ENCODE data around the gene COX4I2.

COX4I2 gene

DNA sequence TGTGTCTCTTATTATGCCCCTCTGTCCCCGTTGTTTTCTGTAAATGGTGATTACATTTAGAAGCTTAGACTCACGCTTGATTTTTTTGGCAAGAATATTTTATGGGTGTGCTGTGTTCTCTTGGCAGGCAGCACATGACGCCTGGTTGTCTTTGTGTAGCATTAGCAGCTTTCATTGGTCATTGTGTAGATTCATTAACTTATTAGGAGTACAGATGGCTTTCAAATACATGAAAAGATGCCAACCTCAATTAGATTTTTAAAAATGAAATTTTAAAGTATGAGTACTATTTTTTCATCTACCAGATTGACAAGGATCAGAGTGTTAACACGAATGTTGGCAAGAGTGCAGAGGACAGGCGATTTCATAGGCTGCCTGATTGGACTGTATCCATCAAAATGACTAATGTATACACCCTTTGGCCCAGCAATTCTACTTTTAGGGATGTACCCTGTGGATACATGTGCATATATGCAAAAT lies 15.2 kb downstream of the COX4I2 start:
- Histone ChIP-seq H3K27ac (ENCODE audit: low read depth, low read length) (no peak overlapping the region), H3K36me3 (ENCODE audit: control insufficient read depth in 1 of 2, insufficient read depth in 2 of 2, low read length in 2 of 2) (no peaks in the 10 kb centered on the region), H3K27me3 (ENCODE audit: control insufficient read depth in 1 of 2, insufficient read depth in 2 of 2, low read length in 2 of 2) (no peaks in the 10 kb centered on the region), H3K4me1 (ENCODE audit: control insufficient read depth in 1 of 2, insufficient read depth in 2 of 2, low read length in 2 of 2) (no peaks in the 10 kb centered on the region), H3K9me3 (ENCODE audit: control insufficient read depth in 1 of 2, low read length in 2 of 2) (no peaks in the 10 kb centered on the region), H3K9ac (ENCODE audit: low read depth in 1 of 2, low read length in 2 of 2) (no peak overlapping the region), H3K4me3 (ENCODE audit: low read depth in 1 of 2, low read length in 2 of 2) (no peak overlapping the region)

DNA sequence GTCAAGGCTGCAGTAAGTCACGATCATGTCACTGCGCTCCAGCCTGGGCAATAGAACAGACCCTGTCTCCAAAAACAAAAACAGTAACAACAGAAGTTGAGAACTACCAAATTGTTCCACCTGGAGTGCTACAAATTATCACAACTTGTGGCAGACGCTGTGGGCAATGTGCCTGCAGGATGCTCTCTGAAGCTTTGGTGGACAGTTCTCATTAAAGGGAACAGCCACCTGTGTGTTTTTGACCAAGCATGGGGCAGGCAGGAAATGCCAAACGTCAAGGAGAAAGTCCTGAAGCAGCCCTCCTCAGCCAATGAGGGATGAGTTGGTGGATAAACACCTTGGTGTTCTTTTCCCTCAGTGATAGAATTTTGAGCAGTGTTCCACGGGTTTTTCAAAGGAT lies 15.8 kb downstream of the COX4I2 start:
- Histone ChIP-seq H3K4me1 (ENCODE audit: control insufficient read depth in 1 of 2, insufficient read depth in 2 of 2, low read length in 2 of 2) (no peaks in the 10 kb centered on the region), H3K27ac (ENCODE audit: low read depth, low read length) (no peak overlapping the region), H3K9ac (ENCODE audit: low read depth in 1 of 2, low read length in 2 of 2) (no peak overlapping the region), H3K4me3 (ENCODE audit: low read depth in 1 of 2, low read length in 2 of 2) (no peak overlapping the region), H3K36me3 (ENCODE audit: control insufficient read depth in 1 of 2, insufficient read depth in 2 of 2, low read length in 2 of 2) (no peaks in the 10 kb centered on the region), H3K9me3 (ENCODE audit: control insufficient read depth in 1 of 2, low read length in 2 of 2) (no peaks in the 10 kb centered on the region), H3K27me3 (ENCODE audit: control insufficient read depth in 1 of 2, insufficient read depth in 2 of 2, low read length in 2 of 2) (no peaks in the 10 kb centered on the region)

- H3K4me3 ChIP-seq (ENCODE audit: low read depth in 1 of 2, low read length in 2 of 2), result no peak overlapping the region
- H3K36me3 ChIP-seq (ENCODE audit: control insufficient read depth in 1 of 2, insufficient read depth in 2 of 2, low read length in 2 of 2), result no peaks in the 10 kb centered on the region
- H3K27ac ChIP-seq (ENCODE audit: low read depth, low read length), result no peak overlapping the region
- H3K9ac ChIP-seq (ENCODE audit: low read depth in 1 of 2, low read length in 2 of 2), result no peak overlapping the region
- H3K4me1 ChIP-seq (ENCODE audit: control insufficient read depth in 1 of 2, insufficient read depth in 2 of 2, low read length in 2 of 2), result no peaks in the 10 kb centered on the region
- no peaks in the 10 kb centered on the region for H3K9me3 ChIP-seq (ENCODE audit: control insufficient read depth in 1 of 2, low read length in 2 of 2)
- no peaks in the 10 kb centered on the region for H3K27me3 ChIP-seq (ENCODE audit: control insufficient read depth in 1 of 2, insufficient read depth in 2 of 2, low read length in 2 of 2)
Measured at GRCh38 chr20:31654534-31654933, 16.8 kb downstream of the COX4I2 start.

DNA sequence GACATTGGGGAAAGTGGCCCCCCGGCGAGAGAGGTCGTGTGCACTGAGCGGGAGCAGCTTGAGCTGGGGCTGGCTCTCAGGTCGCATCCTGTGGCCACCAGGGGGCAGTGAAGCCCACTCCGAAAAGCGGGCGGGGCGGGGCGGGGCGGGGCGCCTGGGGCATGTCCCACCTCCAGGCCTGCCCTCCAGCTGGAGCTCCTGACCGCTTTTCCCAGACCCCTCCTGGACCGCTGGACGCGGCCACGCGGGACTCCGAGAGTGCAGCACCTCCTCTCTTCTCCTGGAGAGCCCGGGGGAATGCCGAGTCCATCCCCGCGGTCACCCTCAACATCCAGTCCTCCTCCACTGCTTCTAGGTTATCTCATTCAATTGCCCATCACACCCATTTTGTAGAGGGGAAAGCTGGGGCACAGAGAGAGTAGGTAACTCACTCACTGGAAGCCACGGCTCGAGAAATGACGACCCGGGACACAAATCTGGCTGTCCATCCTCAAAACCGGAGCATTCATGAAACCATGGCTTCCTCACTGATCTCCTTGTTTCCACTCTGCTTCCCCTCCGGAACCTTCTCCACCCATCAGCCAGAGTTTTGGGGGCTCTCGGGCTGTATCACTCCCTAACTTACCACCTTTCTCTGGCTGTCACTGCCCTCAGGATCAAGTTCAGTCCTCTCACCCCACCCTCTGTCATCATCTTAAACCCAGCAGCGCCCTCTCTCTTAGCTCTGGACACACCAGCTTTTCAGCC lies 24.1 kb downstream of the COX4I2 start:
- Histone ChIP-seq H3K9me3 (ENCODE audit: control insufficient read depth in 1 of 2, low read length in 2 of 2) (no peaks in the 10 kb centered on the region), H3K4me1 (ENCODE audit: control insufficient read depth in 1 of 2, insufficient read depth in 2 of 2, low read length in 2 of 2) (peaks cover 40% of the 10 kb centered on the region in 2 donors), H3K9ac (ENCODE audit: low read depth in 1 of 2, low read length in 2 of 2) (peak overlapping the region; percentile 47 to 71), H3K4me3 (ENCODE audit: low read depth in 1 of 2, low read length in 2 of 2) (peak overlapping the region; percentile 62 to 75), H3K27ac (ENCODE audit: low read depth, low read length) (no peak overlapping the region), H3K27me3 (ENCODE audit: control insufficient read depth in 1 of 2, insufficient read depth in 2 of 2, low read length in 2 of 2) (no peaks in the 10 kb centered on the region), H3K36me3 (ENCODE audit: control insufficient read depth in 1 of 2, insufficient read depth in 2 of 2, low read length in 2 of 2) (peaks cover 8 to 20% of the 10 kb centered on the region in 2 donors)

DNA sequence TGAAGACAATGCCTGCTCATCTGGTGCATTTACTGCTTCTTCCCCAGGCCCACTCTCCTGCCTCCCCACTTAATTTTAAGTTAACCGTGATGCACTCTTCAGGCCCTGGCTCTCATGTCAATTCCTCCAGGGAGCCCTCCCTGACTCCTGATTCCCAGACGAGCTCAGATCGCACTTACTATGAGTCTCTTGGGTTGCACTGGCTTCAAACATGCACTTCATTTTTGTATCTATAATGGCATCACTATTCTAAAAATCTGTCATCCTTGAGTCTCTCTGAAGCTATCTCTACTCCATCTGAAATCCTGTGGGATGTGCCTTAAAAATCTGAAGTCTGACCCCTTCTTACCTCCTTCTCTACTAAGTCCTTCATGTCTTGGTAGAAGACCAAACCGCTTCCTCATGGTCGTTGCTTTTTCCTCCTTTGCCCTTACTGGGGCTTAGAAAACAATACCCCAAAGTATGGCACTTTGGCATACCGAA lies 24.7 kb downstream of the COX4I2 start:
- Histone ChIP-seq H3K4me3 (ENCODE audit: low read depth in 1 of 2, low read length in 2 of 2) (peak overlapping the region in 1 of 2 donors; percentile 75), H3K36me3 (ENCODE audit: control insufficient read depth in 1 of 2, insufficient read depth in 2 of 2, low read length in 2 of 2) (peaks cover 8 to 20% of the 10 kb centered on the region in 2 donors)

GRCh38 chr20:31663524-31663837 lies 25.8 kb downstream of the COX4I2 start:
- Histone ChIP-seq H3K4me1 (ENCODE audit: control insufficient read depth in 1 of 2, insufficient read depth in 2 of 2, low read length in 2 of 2) (peaks cover 52 to 53% of the 10 kb centered on the region in 2 donors), H3K9me3 (ENCODE audit: control insufficient read depth in 1 of 2, low read length in 2 of 2) (no peaks in the 10 kb centered on the region), H3K9ac (ENCODE audit: low read depth in 1 of 2, low read length in 2 of 2) (no peak overlapping the region), H3K27ac (ENCODE audit: low read depth, low read length) (no peak overlapping the region), H3K27me3 (ENCODE audit: control insufficient read depth in 1 of 2, insufficient read depth in 2 of 2, low read length in 2 of 2) (no peaks in the 10 kb centered on the region), H3K4me3 (ENCODE audit: low read depth in 1 of 2, low read length in 2 of 2) (no peak overlapping the region), H3K36me3 (ENCODE audit: control insufficient read depth in 1 of 2, insufficient read depth in 2 of 2, low read length in 2 of 2) (peaks cover 8 to 20% of the 10 kb centered on the region in 2 donors)

More for the DNA sequence above, 24.7 kb downstream of the COX4I2 start:
- Histone ChIP-seq H3K9me3 (ENCODE audit: control insufficient read depth in 1 of 2, low read length in 2 of 2) (no peaks in the 10 kb centered on the region), H3K9ac (ENCODE audit: low read depth in 1 of 2, low read length in 2 of 2) (peak overlapping the region; percentile 47 to 71), H3K27ac (ENCODE audit: low read depth, low read length) (no peak overlapping the region), H3K4me1 (ENCODE audit: control insufficient read depth in 1 of 2, insufficient read depth in 2 of 2, low read length in 2 of 2) (peaks cover 45 to 46% of the 10 kb centered on the region in 2 donors), H3K27me3 (ENCODE audit: control insufficient read depth in 1 of 2, insufficient read depth in 2 of 2, low read length in 2 of 2) (no peaks in the 10 kb centered on the region)

GRCh38 chr20:31663838-31664695 lies 26.4 kb downstream of the COX4I2 start:
- Histone ChIP-seq H3K27me3 (ENCODE audit: control insufficient read depth in 1 of 2, insufficient read depth in 2 of 2, low read length in 2 of 2) (no peaks in the 10 kb centered on the region), H3K9ac (ENCODE audit: low read depth in 1 of 2, low read length in 2 of 2) (no peak overlapping the region), H3K36me3 (ENCODE audit: control insufficient read depth in 1 of 2, insufficient read depth in 2 of 2, low read length in 2 of 2) (peaks cover 8 to 20% of the 10 kb centered on the region in 2 donors), H3K9me3 (ENCODE audit: control insufficient read depth in 1 of 2, low read length in 2 of 2) (no peaks in the 10 kb centered on the region), H3K4me3 (ENCODE audit: low read depth in 1 of 2, low read length in 2 of 2) (no peak overlapping the region), H3K27ac (ENCODE audit: low read depth, low read length) (peak overlapping the region; percentile 54), H3K4me1 (ENCODE audit: control insufficient read depth in 1 of 2, insufficient read depth in 2 of 2, low read length in 2 of 2) (peaks cover 52 to 53% of the 10 kb centered on the region in 2 donors)

DNA sequence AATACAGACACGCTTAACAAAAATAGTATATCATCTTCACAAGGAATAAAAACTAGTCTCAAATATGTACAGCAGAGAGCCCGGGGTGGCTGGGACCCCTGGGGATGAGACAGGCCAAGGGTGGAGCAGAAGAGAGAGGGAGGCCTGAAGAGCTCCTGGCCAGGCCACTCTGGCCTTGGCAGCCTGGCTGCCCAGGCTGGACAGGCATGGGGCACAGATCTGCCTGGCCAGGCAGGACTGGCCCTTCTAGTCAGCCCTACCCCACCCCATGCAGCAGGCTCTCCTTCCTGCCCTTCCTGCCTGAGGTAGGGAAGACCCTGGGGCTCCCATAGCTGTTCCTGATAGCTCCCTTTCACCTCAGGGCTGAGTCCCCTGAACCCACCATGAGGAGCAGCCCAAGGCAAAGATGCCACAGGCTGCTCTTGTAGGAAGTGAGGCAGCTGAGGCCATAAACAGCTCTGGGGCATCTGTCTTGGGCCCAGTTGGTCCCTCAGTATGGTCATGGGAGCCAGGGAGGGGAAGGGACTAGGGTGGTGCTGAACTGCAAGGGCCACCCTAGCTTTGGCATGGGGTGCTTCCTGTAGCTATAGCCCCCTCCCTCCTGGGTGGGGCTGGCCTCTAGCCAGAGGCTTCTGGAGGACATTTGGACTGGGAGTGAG lies 27.1 kb downstream of the COX4I2 start:
- no peaks in the 10 kb centered on the region for H3K27me3 ChIP-seq (ENCODE audit: control insufficient read depth in 1 of 2, insufficient read depth in 2 of 2, low read length in 2 of 2)
- H3K4me3 ChIP-seq (ENCODE audit: low read depth in 1 of 2, low read length in 2 of 2), result no peak overlapping the region
- no peak overlapping the region for H3K9ac ChIP-seq (ENCODE audit: low read depth in 1 of 2, low read length in 2 of 2)
- H3K36me3 ChIP-seq (ENCODE audit: control insufficient read depth in 1 of 2, insufficient read depth in 2 of 2, low read length in 2 of 2), result peaks cover 8 to 27% of the 10 kb centered on the region in 2 donors
- peak overlapping the region; percentile 54 for H3K27ac ChIP-seq (ENCODE audit: low read depth, low read length)
- no peaks in the 10 kb centered on the region for H3K9me3 ChIP-seq (ENCODE audit: control insufficient read depth in 1 of 2, low read length in 2 of 2)
- H3K4me1 ChIP-seq (ENCODE audit: control insufficient read depth in 1 of 2, insufficient read depth in 2 of 2, low read length in 2 of 2), result peaks cover 55 to 57% of the 10 kb centered on the region in 2 donors

- Histone ChIP-seq H3K27ac (ENCODE audit: low read depth, low read length) (peak overlapping the region; percentile 13), H3K36me3 (ENCODE audit: control insufficient read depth in 1 of 2, insufficient read depth in 2 of 2, low read length in 2 of 2) (peaks cover 12 to 27% of the 10 kb centered on the region in 2 donors), H3K9ac (ENCODE audit: low read depth in 1 of 2, low read length in 2 of 2) (no peak overlapping the region), H3K27me3 (ENCODE audit: control insufficient read depth in 1 of 2, insufficient read depth in 2 of 2, low read length in 2 of 2) (no peaks in the 10 kb centered on the region), H3K4me3 (ENCODE audit: low read depth in 1 of 2, low read length in 2 of 2) (no peak overlapping the region), H3K9me3 (ENCODE audit: control insufficient read depth in 1 of 2, low read length in 2 of 2) (no peaks in the 10 kb centered on the region), H3K4me1 (ENCODE audit: control insufficient read depth in 1 of 2, insufficient read depth in 2 of 2, low read length in 2 of 2) (peaks cover 57 to 62% of the 10 kb centered on the region in 2 donors)
Measured at GRCh38 chr20:31665753-31666152, 28.0 kb downstream of the COX4I2 start.
